ENCODE data around the gene ZNF57. TPM values are rescaled to one million over a fixed set of nuclear protein-coding genes. Genes with fewer than 3 reads are reported as not detected.

The ZNF57 gene
- total RNA-seq, 4 donors from 2014 or later = 3.2 to 7.7 (median 5.3) TPM

DNA sequence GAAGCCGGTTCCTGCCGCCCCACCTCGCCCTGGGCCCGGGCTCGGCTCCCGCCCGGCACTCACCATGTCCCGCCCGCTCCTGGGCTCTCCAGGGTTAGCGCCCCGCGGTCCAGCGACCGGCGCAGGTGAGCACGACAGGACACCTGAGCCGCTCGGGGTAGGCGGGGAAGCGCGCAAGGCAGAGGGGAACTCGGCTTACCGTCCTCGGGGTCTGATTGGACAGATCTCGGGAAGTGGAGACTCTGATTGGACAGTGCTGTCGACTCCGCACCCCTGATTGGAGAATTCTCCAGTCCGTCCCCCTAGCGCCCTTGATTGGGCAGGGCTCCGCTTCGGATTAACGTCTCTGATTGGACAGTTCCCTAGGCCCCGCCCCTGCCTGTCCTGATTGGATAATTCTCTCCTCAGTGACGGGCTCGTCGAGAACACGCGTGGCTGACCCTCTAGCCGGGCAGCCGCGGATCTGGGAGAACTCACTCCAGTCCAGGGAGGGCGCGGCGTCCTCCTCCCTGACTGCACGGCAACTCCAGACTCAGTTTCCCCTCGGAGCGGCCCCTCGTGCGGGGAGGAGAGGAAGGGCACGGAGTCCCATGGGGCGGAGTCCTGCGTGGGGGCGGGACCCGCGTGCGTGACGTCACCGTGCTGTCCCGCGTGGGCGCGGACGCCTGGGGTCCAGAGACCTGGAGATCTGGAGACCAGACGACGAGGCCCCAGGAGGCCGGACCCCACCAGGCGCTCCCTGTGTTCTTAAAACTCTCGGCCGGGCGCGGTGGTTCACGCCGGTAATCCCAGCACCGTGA, 44.2 kb downstream of the ZNF57 start, which contains the start of gene ZNF77:
Gene ZNF77 (minus strand): TSS at position 197 of the 800 bp plus-strand sequence. CDS start 131 bp downstream, at position 66.
- intact Hi-C loops (cut with DNase I; ENCODE audit: low total_unique reads) = no loop called here

DNA sequence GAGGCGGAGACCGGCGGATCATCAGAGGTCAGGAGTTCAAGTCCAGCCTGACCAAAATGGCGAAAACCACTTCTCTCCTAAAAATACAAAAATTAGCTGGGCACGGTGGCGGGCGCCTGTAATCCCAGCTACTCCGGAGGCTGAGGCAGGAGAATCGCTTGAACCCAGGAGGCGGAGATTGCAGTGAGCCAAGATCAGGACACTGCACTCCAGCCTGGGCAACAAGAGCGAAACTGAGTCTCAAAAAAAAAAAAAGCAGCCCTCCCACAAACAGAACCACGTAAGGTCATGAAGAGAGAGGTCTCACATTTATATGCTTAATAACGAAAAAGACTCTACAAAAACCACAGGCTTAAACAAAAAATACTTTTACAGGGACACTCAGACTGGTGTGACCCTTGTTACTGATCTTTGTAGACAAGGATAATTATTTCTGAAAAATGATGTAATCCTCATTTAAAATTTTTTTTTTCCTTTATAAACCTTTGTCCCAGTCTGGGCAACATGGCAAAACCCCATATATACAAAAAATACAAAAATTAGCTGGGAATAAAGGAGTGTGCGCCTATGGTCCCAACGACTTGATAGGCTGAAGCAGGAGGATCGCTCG, 45.0 kb downstream of the ZNF57 start:
- no peak for TF ChIP-seq POLR2A (IDR thresholded peaks at IDR 0.05)
- TF ChIP-seq, protein P1, sequence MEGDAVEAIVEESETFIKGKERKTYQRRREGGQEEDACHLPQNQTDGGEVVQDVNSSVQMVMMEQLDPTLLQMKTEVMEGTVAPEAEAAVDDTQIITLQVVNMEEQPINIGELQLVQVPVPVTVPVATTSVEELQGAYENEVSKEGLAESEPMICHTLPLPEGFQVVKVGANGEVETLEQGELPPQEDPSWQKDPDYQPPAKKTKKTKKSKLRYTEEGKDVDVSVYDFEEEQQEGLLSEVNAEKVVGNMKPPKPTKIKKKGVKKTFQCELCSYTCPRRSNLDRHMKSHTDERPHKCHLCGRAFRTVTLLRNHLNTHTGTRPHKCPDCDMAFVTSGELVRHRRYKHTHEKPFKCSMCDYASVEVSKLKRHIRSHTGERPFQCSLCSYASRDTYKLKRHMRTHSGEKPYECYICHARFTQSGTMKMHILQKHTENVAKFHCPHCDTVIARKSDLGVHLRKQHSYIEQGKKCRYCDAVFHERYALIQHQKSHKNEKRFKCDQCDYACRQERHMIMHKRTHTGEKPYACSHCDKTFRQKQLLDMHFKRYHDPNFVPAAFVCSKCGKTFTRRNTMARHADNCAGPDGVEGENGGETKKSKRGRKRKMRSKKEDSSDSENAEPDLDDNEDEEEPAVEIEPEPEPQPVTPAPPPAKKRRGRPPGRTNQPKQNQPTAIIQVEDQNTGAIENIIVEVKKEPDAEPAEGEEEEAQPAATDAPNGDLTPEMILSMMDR (IDR thresholded peaks at IDR 0.05) = no peak
- Histone ChIP-seq H3K27ac (peak overlapping the region; percentile 87 to 92), H3K4me1 (peaks cover 4 to 6% of the 10 kb centered on the region in 2 donors), H3K27me3 (no peaks in the 10 kb centered on the region), H3K9me3 (no peaks in the 10 kb centered on the region), H3K4me3 (peak overlapping the region; percentile 86 to 96), H3K36me3 (no peaks in the 10 kb centered on the region)
- intact Hi-C loops (cut with DNase I; ENCODE audit: low total_unique reads) = no loop called here
- no peak for DNase-seq

More for the DNA sequence above, 44.2 kb downstream of the ZNF57 start, which contains the start of gene ZNF77:
- Histone ChIP-seq H3K27me3 (no peaks in the 10 kb centered on the region), H3K4me1 (peaks cover 4 to 6% of the 10 kb centered on the region in 2 donors), H3K9me3 (no peaks in the 10 kb centered on the region), H3K4me3 (peak within 1 kb of the TSS; percentile 86 to 96), H3K27ac (peak within 1 kb of the TSS; percentile 87 to 92), H3K36me3 (no peaks in the 10 kb centered on the region)
- TF ChIP-seq, protein P1 (IDR thresholded peaks at IDR 0.05) = peak in 2 of 4 experiments; percentile 16 to 42
- TF ChIP-seq POLR2A (IDR thresholded peaks at IDR 0.05) = peak; percentile 56 to 68
- peak; percentile 99 for DNase-seq

DNA sequence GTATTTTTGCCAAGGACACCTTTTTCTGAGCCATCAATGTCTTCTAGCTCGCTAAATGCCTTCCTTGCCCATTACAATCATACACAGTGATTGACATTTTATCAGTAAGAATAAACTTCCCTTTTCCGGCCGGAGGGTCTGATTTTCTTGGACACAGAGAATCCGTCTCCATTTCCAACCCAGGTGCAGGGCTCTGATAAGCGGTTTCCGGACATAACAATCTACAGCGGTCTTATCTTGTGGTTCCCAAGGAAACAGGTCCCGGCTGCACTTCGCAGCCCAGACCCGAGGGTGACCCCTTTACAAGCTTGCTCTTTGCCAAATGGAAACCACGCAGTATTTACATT, 49.2 kb downstream of the ZNF57 start:
- Histone ChIP-seq H3K36me3 (no peaks in the 10 kb centered on the region), H3K27ac (peak overlapping the region; percentile 96 to 97), H3K4me3 (peak overlapping the region; percentile 74 to 75), H3K4me1 (peaks cover 0 to 5% of the 10 kb centered on the region in 2 donors), H3K27me3 (no peaks in the 10 kb centered on the region), H3K9me3 (no peaks in the 10 kb centered on the region)
- no peak for TF ChIP-seq POLR2A (IDR thresholded peaks at IDR 0.05)
- TF ChIP-seq, protein P1 (IDR thresholded peaks at IDR 0.05) = no peak
- peak in 1 of 2 donors; percentile 59 for DNase-seq
- intact Hi-C loops (cut with DNase I; ENCODE audit: low total_unique reads) = loop anchor here (10.0 kb wide), 1 partner anchor 155 kb away; no protein-coding TSS in a partner anchor

DNA sequence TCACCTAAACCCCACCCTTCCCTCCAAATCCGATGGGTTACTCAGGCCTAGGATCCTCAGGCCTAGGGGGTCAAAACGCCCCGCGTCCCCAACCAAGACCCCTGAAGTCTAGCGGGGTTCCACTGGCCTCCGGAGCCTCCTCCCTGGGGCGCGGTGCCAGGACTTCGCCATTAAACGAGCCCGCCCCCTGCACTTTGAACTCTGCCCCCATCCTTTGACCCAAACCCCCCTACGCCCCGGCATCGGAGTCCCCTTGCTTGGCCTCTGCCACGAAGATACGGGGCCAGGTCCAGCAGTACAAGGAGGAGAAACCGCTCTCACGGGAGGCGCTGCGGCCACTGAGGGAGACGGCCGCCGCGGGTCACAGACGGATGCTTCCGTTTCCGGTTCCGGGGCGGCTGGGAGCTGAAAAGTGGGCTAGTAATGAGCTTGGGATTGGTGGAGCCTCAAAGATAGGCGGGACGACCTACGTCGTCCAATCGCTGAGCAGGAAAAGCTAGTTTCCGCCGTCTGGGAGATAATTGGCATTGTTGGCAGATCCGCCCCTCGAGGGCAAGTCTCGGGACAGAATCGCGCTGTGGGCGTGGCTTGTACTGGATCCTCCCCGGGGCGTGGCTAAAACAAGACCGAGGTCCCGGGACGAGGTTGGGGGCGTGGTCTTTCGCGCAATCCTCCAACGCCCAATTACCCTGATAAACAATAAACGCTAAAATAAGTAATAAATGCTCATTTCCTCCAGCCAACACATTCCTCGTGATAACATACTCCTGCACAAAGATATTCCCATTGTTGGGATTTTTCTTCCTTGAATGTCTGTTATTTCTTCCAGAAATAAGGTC, 49.8 kb downstream of the ZNF57 start:
- Histone ChIP-seq H3K27me3 (no peaks in the 10 kb centered on the region), H3K4me3 (peak overlapping the region; percentile 74 to 75), H3K4me1 (peaks cover 0 to 5% of the 10 kb centered on the region in 2 donors), H3K9me3 (no peaks in the 10 kb centered on the region), H3K36me3 (no peaks in the 10 kb centered on the region), H3K27ac (peak overlapping the region; percentile 96 to 97)
- TF ChIP-seq, protein P1 (IDR thresholded peaks at IDR 0.05) = peak in 1 of 4 experiments; percentile 6
- peak; percentile 67 to 90 for TF ChIP-seq POLR2A (IDR thresholded peaks at IDR 0.05)
- intact Hi-C loops (cut with DNase I; ENCODE audit: low total_unique reads) = loop anchor here (10.0 kb wide), 1 partner anchor 154 kb away; no protein-coding TSS in a partner anchor
- DNase-seq = peak; percentile 100

Data from uterus (tissue), 4 donors.